ENCODE data around the gene BBIP1. TPM values are rescaled to one million over a fixed set of nuclear protein-coding genes. Genes with fewer than 3 reads are reported as not detected.

The BBIP1 gene
- total RNA-seq, 1 experiment from 2014 or later, result 12.0 TPM

DNA sequence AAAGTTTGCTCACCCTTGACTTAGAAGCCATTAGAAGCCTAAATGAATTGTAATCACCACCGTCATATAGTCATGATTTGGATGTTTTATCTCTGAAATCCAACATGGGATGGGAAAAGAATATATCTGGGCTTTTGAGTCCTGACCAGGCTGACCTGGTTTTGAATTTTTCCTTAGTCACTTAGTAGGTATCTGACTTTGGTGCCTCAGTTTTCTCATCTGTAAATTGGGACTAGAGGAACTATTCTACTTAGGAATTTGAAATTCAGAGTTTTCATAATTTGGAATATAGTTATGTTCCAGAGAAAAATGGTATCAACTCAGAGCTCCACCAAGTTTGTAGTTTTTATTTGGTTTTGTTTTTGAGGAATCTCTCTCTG, 41.3 kb upstream of the BBIP1 start:
- intact Hi-C loops (cut with micrococcal nuclease), result no loop called here
- Histone ChIP-seq H3K9ac (ENCODE audit: low read length) (no peak overlapping the region), H3K36me3 (ENCODE audit: low read depth, low read length) (no peaks in the 10 kb centered on the region), H3K9me2 (replicated peaks; ENCODE audit: low read length) (no peaks in the 10 kb centered on the region), H3K9me3 (ENCODE audit: low read length) (no peaks in the 10 kb centered on the region), H2AFZ (ENCODE audit: low read length) (no peak overlapping the region), H3K27me3 (ENCODE audit: low read length) (no peaks in the 10 kb centered on the region), H3K79me2 (ENCODE audit: low read length) (peaks cover 31% of the 10 kb centered on the region), H3K4me3 (ENCODE audit: low read length) (no peak overlapping the region), H3K27ac (ENCODE audit: low read length) (no peak overlapping the region), H3F3A (ENCODE audit: low read length, unreplicated experiment) (no peaks in the 10 kb centered on the region), H3K4me1 (ENCODE audit: insufficient read depth, low read length) (no peaks in the 10 kb centered on the region), H3K4me2 (ENCODE audit: low read length) (no peak overlapping the region), H4K20me1 (ENCODE audit: low read length) (no peaks in the 10 kb centered on the region)
- no TSS peak for BruUV-seq (replicated peaks)
- TF ChIP-seq, protein P1, sequence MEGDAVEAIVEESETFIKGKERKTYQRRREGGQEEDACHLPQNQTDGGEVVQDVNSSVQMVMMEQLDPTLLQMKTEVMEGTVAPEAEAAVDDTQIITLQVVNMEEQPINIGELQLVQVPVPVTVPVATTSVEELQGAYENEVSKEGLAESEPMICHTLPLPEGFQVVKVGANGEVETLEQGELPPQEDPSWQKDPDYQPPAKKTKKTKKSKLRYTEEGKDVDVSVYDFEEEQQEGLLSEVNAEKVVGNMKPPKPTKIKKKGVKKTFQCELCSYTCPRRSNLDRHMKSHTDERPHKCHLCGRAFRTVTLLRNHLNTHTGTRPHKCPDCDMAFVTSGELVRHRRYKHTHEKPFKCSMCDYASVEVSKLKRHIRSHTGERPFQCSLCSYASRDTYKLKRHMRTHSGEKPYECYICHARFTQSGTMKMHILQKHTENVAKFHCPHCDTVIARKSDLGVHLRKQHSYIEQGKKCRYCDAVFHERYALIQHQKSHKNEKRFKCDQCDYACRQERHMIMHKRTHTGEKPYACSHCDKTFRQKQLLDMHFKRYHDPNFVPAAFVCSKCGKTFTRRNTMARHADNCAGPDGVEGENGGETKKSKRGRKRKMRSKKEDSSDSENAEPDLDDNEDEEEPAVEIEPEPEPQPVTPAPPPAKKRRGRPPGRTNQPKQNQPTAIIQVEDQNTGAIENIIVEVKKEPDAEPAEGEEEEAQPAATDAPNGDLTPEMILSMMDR (conservative IDR thresholded peaks at IDR 0.05; ENCODE audit: low read depth, low read length), result no peak
- TF ChIP-seq EZH2phosphoT487 (IDR thresholded peaks at IDR 0.05; ENCODE audit: borderline replicate concordance, low read length) (no peak), EZH2 (IDR thresholded peaks at IDR 0.05; ENCODE audit: low read length, unreplicated experiment) (no peak)
- ATAC-seq, result no peak
- no peak for DNase-seq
- CTCF ChIA-PET, result no interaction called here
- POLR2A ChIA-PET (ENCODE audit: unreplicated experiment), result no interaction called here

DNA sequence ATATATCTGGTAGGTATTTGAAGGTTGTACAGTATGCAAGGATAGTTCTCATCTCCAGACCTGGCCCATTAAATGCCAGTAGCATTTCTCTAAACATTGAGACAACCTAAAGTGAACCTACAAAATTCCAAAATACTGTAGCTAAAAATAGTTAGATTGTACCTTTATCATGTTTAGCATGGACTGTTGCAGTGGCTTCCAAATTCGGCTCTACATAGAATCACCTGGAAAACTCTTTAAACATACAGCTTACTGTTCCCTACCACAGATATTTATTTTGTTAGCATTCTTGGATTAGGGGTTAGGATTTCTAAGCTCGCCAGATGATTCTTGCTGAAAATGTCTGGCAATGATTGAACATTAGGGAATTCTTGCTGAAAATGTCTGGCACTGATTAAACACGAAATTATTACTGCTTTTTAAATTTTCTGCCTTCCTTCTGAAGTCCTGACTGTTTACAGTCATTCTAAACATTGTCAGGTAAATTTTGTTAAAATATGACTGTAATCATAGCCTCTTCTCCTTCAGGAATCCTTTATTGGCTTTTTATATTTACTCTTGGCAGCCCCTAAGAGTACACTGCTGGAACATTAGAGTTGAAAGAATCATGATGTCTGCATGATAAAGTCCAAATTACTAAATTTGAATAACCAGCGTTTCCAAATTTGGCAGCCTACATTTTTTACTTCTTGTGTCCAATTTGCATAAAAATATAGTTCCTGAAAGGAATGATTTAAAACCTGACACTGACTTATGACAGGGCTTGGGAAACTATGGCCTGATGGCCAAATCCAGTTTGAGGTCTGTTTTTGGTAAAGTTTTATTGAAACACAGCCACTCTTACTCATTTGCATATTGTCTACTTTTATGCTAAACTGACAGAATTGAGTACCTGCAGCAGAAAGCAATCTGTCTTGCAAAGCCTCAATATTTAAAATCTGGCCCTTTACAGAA, 40.7 kb upstream of the BBIP1 start:
- Histone ChIP-seq H3K79me2 (ENCODE audit: low read length) (peaks cover 32% of the 10 kb centered on the region), H4K20me1 (ENCODE audit: low read length) (no peaks in the 10 kb centered on the region), H3F3A (ENCODE audit: low read length, unreplicated experiment) (no peaks in the 10 kb centered on the region), H3K9me3 (ENCODE audit: low read length) (no peaks in the 10 kb centered on the region), H3K4me1 (ENCODE audit: insufficient read depth, low read length) (no peaks in the 10 kb centered on the region), H3K27me3 (ENCODE audit: low read length) (no peaks in the 10 kb centered on the region), H3K4me2 (ENCODE audit: low read length) (no peak overlapping the region), H3K9me2 (replicated peaks; ENCODE audit: low read length) (no peaks in the 10 kb centered on the region), H3K36me3 (ENCODE audit: low read depth, low read length) (no peaks in the 10 kb centered on the region), H3K4me3 (ENCODE audit: low read length) (no peak overlapping the region), H3K27ac (ENCODE audit: low read length) (no peak overlapping the region), H2AFZ (ENCODE audit: low read length) (no peak overlapping the region), H3K9ac (ENCODE audit: low read length) (no peak overlapping the region)
- no peak for DNase-seq
- ChIA-PET CTCF (no interaction called here), POLR2A (ENCODE audit: unreplicated experiment) (no interaction called here)
- ATAC-seq, result no peak
- no TSS peak for BruUV-seq (replicated peaks)
- intact Hi-C loops (cut with micrococcal nuclease), result no loop called here
- no peak for TF ChIP-seq EZH2phosphoT487 (IDR thresholded peaks at IDR 0.05; ENCODE audit: borderline replicate concordance, low read length)
- TF ChIP-seq EZH2 (IDR thresholded peaks at IDR 0.05; ENCODE audit: low read length, unreplicated experiment), result no peak
- TF ChIP-seq, protein P1 (conservative IDR thresholded peaks at IDR 0.05; ENCODE audit: low read depth, low read length), result no peak

DNA sequence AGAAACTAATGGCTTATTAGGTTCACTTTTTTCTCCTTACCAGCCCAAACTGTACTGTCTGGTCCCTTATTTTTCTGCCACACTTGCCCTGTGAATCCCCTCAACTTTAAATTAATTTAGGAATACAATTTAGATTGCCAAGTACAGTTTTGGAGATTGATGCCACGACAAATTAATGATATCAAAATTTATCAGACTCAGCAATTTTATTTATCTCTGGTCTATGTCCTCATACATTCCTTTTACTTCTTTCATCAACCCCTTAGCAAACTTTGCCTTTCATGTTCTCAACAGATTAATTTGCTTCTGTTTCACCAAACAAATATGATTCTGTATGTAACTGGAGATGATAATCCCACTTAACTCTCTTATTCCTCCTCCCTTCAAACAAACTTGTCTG, 38.6 kb upstream of the BBIP1 start:
- TF ChIP-seq EZH2 (IDR thresholded peaks at IDR 0.05; ENCODE audit: low read length, unreplicated experiment), result no peak
- TF ChIP-seq EZH2phosphoT487 (IDR thresholded peaks at IDR 0.05; ENCODE audit: borderline replicate concordance, low read length), result no peak
- TF ChIP-seq, protein P1 (conservative IDR thresholded peaks at IDR 0.05; ENCODE audit: low read depth, low read length), result no peak
- Histone ChIP-seq H3K36me3 (ENCODE audit: low read depth, low read length) (no peaks in the 10 kb centered on the region), H3K9me3 (ENCODE audit: low read length) (no peaks in the 10 kb centered on the region), H3F3A (ENCODE audit: low read length, unreplicated experiment) (no peaks in the 10 kb centered on the region), H3K4me2 (ENCODE audit: low read length) (no peak overlapping the region), H2AFZ (ENCODE audit: low read length) (no peak overlapping the region), H3K9ac (ENCODE audit: low read length) (no peak overlapping the region), H4K20me1 (ENCODE audit: low read length) (no peaks in the 10 kb centered on the region), H3K27me3 (ENCODE audit: low read length) (no peaks in the 10 kb centered on the region), H3K4me1 (ENCODE audit: insufficient read depth, low read length) (no peaks in the 10 kb centered on the region), H3K4me3 (ENCODE audit: low read length) (no peak overlapping the region), H3K9me2 (replicated peaks; ENCODE audit: low read length) (no peaks in the 10 kb centered on the region), H3K79me2 (ENCODE audit: low read length) (peaks cover 33% of the 10 kb centered on the region), H3K27ac (ENCODE audit: low read length) (no peak overlapping the region)
- ChIA-PET CTCF (no interaction called here), POLR2A (ENCODE audit: unreplicated experiment) (no interaction called here)
- no TSS peak for BruUV-seq (replicated peaks)
- ATAC-seq, result no peak
- no peak for DNase-seq
- intact Hi-C loops (cut with micrococcal nuclease), result no loop called here

All from PC-3 (cell line).